Endothelial cell of umbilical vein (primary cell): Measurements from ENCODE around the gene TDRD9. TPM values are rescaled to one million over a fixed set of nuclear protein-coding genes. Genes with fewer than 3 reads are reported as not detected.

Experiments
- BruUV-seq: library from RNA; stranded (reverse); fragments of 400-500 nt; replicated peaks from 2 replicates; lab custom pipeline; 2021; lab: Mats Ljungman, UMichigan
- CTCF ChIA-PET: fragments of 300-600, 350-600 bp; sonication (Branson Sonifier 250); formaldehyde crosslinking; loops from one replicate; lab custom pipeline; 2021; ENCODE audit warnings: antibody characterized with exemption, inconsistent platforms; lab: Charles Lee
- POLR2A ChIA-PET: fragments of 300-600, 350-600 bp; sonication (Branson Sonifier 250); formaldehyde crosslinking; loops from one replicate; lab custom pipeline; 2021; ENCODE audit warnings: antibody characterized with exemption, inconsistent platforms; lab: Charles Lee
- DNase-seq: peaks from one replicate; pipeline ENCODE4 v3.0.0-alpha.2; 2011; ENCODE audit warnings: low read depth, low spot score
- FAIRE-seq: peaks from 2 replicates; lab custom pipeline; 2011; peaks lifted over from hg19 to GRCh38; lab: Jason Lieb, UNC
- H2AFZ ChIP-seq: 2 replicates; pipeline ENCODE4 v1.6.0; 2012; ENCODE audit warnings: low read depth, low read length, control low read depth, inconsistent platforms
- H3K27ac ChIP-seq: 2 replicates; pipeline ENCODE4 v1.5.1; 2011; ENCODE audit warnings: low read depth, mild to moderate bottlenecking, control low read depth, low read length, moderate library complexity; ENCODE audit not compliant: insufficient read depth
- H3K27me3 ChIP-seq, 2 experiments: 2 replicates each; pipeline versions ENCODE4 v1.6.0 to v1.6.1; 2011; ENCODE audit warnings: low read length in 2 of 2, mixed read lengths in 1 of 2; ENCODE audit not compliant: control insufficient read depth in 2 of 2, insufficient read depth in 2 of 2
- H3K36me3 ChIP-seq, 2 experiments: 2 replicates in 1 of 2; 3 replicates in 1 of 2; pipeline ENCODE4 v1.5.1; 2011; ENCODE audit warnings: low read length in 2 of 2, mild to moderate bottlenecking in 1 of 2, moderate library complexity in 1 of 2; ENCODE audit not compliant: control insufficient read depth in 2 of 2, insufficient read depth in 2 of 2; ENCODE audit errors: extremely low read depth in 1 of 2
- H3K4me1 ChIP-seq: 3 replicates; pipeline ENCODE4 v1.5.1; 2011; ENCODE audit warnings: mild to moderate bottlenecking, low read length; ENCODE audit not compliant: control insufficient read depth, insufficient read depth; ENCODE audit errors: extremely low read depth
- H3K4me2 ChIP-seq: 2 replicates; pipeline ENCODE4 v1.6.1; 2011; ENCODE audit warnings: low read length, control low read depth, mixed read lengths; ENCODE audit not compliant: insufficient read depth
- H3K4me3 ChIP-seq, 3 experiments: fragments of 200-600 bp in 1 of 3; sonication (generic), shearing (Covaris generic) in 1 of 3; replicated peaks in 1 of 3; 2 replicates each; pipeline ENCODE4 v1.5.1; 2011 to 2016; ENCODE audit warnings: control low read depth in 3 of 3, low read length in 3 of 3, mild to moderate bottlenecking in 2 of 3, inconsistent platforms in 1 of 3, low read depth in 1 of 3, moderate library complexity in 1 of 3; ENCODE audit not compliant: insufficient read depth in 1 of 3
- H3K79me2 ChIP-seq: 2 replicates; pipeline ENCODE4 v1.6.0; 2012; ENCODE audit warnings: low read length, inconsistent platforms; ENCODE audit not compliant: control insufficient read depth, insufficient read depth
- H3K9ac ChIP-seq: replicated peaks from 2 replicates; pipeline ENCODE3; 2011; ENCODE audit warnings: low read length, control low read depth; ENCODE audit not compliant: insufficient read depth; ENCODE audit errors: extremely low read depth
- H3K9me1 ChIP-seq: replicated peaks from 3 replicates; pipeline ENCODE4 v1.6.0; 2011; ENCODE audit warnings: mild to moderate bottlenecking, low read length; ENCODE audit not compliant: control insufficient read depth, insufficient read depth; ENCODE audit errors: extremely low read depth
- H3K9me3 ChIP-seq: replicated peaks from 2 replicates; pipeline ENCODE4 v1.5.1; 2012; ENCODE audit warnings: low read length, inconsistent platforms; ENCODE audit not compliant: control insufficient read depth, insufficient read depth
- H4K20me1 ChIP-seq: replicated peaks from 2 replicates; pipeline ENCODE3; 2011; ENCODE audit warnings: mild to moderate bottlenecking, low read length; ENCODE audit not compliant: control insufficient read depth, insufficient read depth; ENCODE audit errors: extremely low read depth
- CTCF ChIP-seq, 2 donors: IDR thresholded peaks; 1 replicate in 1 of 2; 2 replicates in 1 of 2; pipeline ENCODE4 v1.5.1; 2011; ENCODE audit warnings: low read length in 2 of 2, mild to moderate bottlenecking in 2 of 2, moderate library complexity in 2 of 2, control low read depth in 1 of 2, inconsistent platforms in 1 of 2, low read depth in 1 of 2; ENCODE audit not compliant: insufficient read depth in 1 of 2; ENCODE audit errors: extremely low read depth in 1 of 2
- EZH2 ChIP-seq: IDR thresholded peaks from 2 replicates; pipeline ENCODE4 v1.6.1; 2012; ENCODE audit warnings: borderline replicate concordance, low read depth, mild to moderate bottlenecking, moderate library complexity, low read length, inconsistent platforms; ENCODE audit not compliant: severe bottlenecking
- FOS ChIP-seq: IDR thresholded peaks from 2 replicates; pipeline ENCODE4 v1.6.1; 2011; ENCODE audit warnings: mild to moderate bottlenecking, low read length, moderate library complexity, borderline replicate concordance; ENCODE audit not compliant: insufficient read depth
- GATA2 ChIP-seq: IDR thresholded peaks from 2 replicates; pipeline ENCODE4 v1.7.0; 2011; ENCODE audit warnings: low read depth, mild to moderate bottlenecking, moderate library complexity, mixed read lengths, low read length; ENCODE audit not compliant: insufficient read length, insufficient read depth
- JUN ChIP-seq: IDR thresholded peaks from 2 replicates; pipeline ENCODE4 v1.6.1; 2011; ENCODE audit warnings: borderline replicate concordance, low read depth; ENCODE audit not compliant: insufficient read length, insufficient read depth
- MAX ChIP-seq: IDR thresholded peaks from 2 replicates; pipeline ENCODE4 v1.6.1; 2011; ENCODE audit not compliant: insufficient read depth, insufficient read length
- MYC ChIP-seq: IDR thresholded peaks from one replicate; pipeline ENCODE4 v1.6.1; 2011; ENCODE audit warnings: mild to moderate bottlenecking, low read depth, low read length
- POLR2A ChIP-seq: IDR thresholded peaks from 2 replicates; pipeline ENCODE4 v1.6.1; 2012; ENCODE audit warnings: low read depth, mild to moderate bottlenecking, control low read depth, low read length
- POLR2AphosphoS5 ChIP-seq: IDR thresholded peaks from 2 replicates; pipeline ENCODE4 v1.6.1; 2012; ENCODE audit warnings: low read depth, mild to moderate bottlenecking, control low read depth, low read length, moderate library complexity; ENCODE audit not compliant: insufficient read depth
- dilution Hi-C: fragments of 300-500 bp; cut with MboI; formaldehyde crosslinking; loops from one replicate; pipeline ENCODE4 v1.15.0; 2019; ENCODE audit warnings: low sequenced_read_pairs; ENCODE audit not compliant: extremely low pct_ligation_motif_present
- intact Hi-C: fragments of 100-400 bp; cut with micrococcal nuclease; formaldehyde crosslinking; loops from one replicate; pipeline ENCODE4 v1.10.0; 2022
- polyA plus RNA-seq, 4 experiments: library from polyadenylated mRNA; depleted of rRNA in 3 of 4; stranded (reverse) in 3 of 4; unstranded in 1 of 4; fragments of >200 nt; gene quantifications; 2 replicates each; pipeline versions ENCODE4 v1.2.1 to v1.2.3, GENCODE V29; 2011 to 2012; ENCODE audit warnings: missing spikeins in 1 of 4
- total RNA-seq: library from RNA; stranded (reverse); gene quantifications from 2 replicates; pipeline ENCODE4 v1.2.3, GENCODE V29; 2021

Gene TDRD9
- total and polyA plus RNA-seq, 2 donors (not counting 3 experiments of a cell fraction or from before 2014, with no cell fraction given): 0.52 to 1.4 TPM

DNA sequence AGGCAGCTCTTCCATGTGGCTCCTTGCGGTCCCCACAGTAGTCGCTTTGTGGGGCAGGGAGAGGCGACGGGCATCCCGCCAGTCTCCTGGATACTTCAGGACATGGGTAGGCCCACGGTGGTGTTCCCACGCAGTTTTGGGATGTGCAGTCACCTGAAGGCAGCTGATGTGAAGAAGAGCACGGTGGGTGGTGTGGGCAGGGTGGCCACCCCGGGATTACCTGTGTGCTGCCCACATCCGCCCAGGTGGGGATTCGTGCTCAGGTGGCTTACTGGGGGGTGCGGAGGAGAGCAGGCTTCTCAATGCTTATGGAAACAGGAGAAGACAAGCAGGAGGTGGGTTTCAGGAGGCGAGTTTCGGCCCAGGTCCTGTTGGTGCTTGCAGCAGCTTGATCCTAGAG, 28.4 kb upstream of the TDRD9 start:
- FAIRE-seq: no peak
- CTCF ChIA-PET: interaction anchor here (0.6 to 3.7 kb wide), 18 partner anchors 10 to 448 kb away, joined by 3 to 81 read pairs (median 16); no protein-coding TSS in a partner anchor
- Histone ChIP-seq H3K9me3 (no peaks in the 10 kb centered on the region), H3K4me2 (no peak overlapping the region), H4K20me1 (no peaks in the 10 kb centered on the region), H2AFZ (no peak overlapping the region), H3K9me1 (no peaks in the 10 kb centered on the region), H3K9ac (no peak overlapping the region), H3K27ac (no peak overlapping the region), H3K36me3 (no peaks in the 10 kb centered on the region), H3K27me3 (no peaks in the 10 kb centered on the region), H3K4me3 (no peak overlapping the region), H3K4me1 (peaks cover 5% of the 10 kb centered on the region), H3K79me2 (no peaks in the 10 kb centered on the region)
- no TSS peak for BruUV-seq
- TF ChIP-seq JUN (no peak), EZH2 (no peak), POLR2A (no peak), MAX (no peak), FOS (no peak), GATA2 (no peak), POLR2AphosphoS5 (no peak), MYC (no peak), CTCF (IDR thresholded peaks at IDR 0.05; ENCODE audit: extremely low read depth in 1 of 2, insufficient read depth in 1 of 2, low read depth in 1 of 2, low read length in 2 of 2) (no peak)
- POLR2A ChIA-PET: no interaction called here
- dilution Hi-C loops (no loop called here), intact Hi-C loops (loop anchor here (2.0 kb wide), 1 partner anchor 45 kb away; no protein-coding TSS in a partner anchor)
- DNase-seq: no peak
